Left ventricle myocardium inferior (tissue), 1 donor: ENCODE measurements around the gene GCDH. TPM values are rescaled to one million over a fixed set of nuclear protein-coding genes. Genes with fewer than 3 reads are reported as not detected.

ENCODE experiments used
- DNase-seq: peaks from one replicate; pipeline ENCODE4 v3.0.0-alpha.2; 2020
- H3K27ac ChIP-seq: fragments of 200-600 bp; replicated peaks from 2 replicates; pipeline ENCODE4 v1.8.0; 2021
- H3K27me3 ChIP-seq: fragments of 200-600 bp; 2 replicates; pipeline ENCODE4 v1.8.0; 2021; ENCODE audit warnings: low read depth
- H3K36me3 ChIP-seq: fragments of 200-600 bp; 2 replicates; pipeline ENCODE4 v1.8.0; 2021
- H3K4me1 ChIP-seq: fragments of 200-600 bp; 2 replicates; pipeline ENCODE4 v1.8.0; 2021
- H3K4me3 ChIP-seq: fragments of 200-600 bp; 2 replicates; pipeline ENCODE4 v1.8.0; 2021; ENCODE audit warnings: mild to moderate bottlenecking, moderate library complexity
- H3K9me3 ChIP-seq: fragments of 200-600 bp; replicated peaks from 2 replicates; pipeline ENCODE4 v1.8.0; 2021
- CTCF ChIP-seq: fragments of 200-600 bp; IDR thresholded peaks from 2 replicates; pipeline ENCODE4 v1.8.0; 2021; ENCODE audit warnings: antibody characterized with exemption, mild to moderate bottlenecking, borderline replicate concordance
- intact Hi-C: fragments of 100-400 bp; cut with micrococcal nuclease; formaldehyde crosslinking; loops from one replicate; pipeline ENCODE4 v1.11.0; 2022
- total RNA-seq: library from RNA; stranded (reverse); fragmentation: NEBNext Ultra II Directional; extraction: Animal tissue kit (Norgen Biotek cat#: 25700); gene quantifications from one replicate; pipeline ENCODE4 v1.2.1, GENCODE V29; 2021
- donor health status: DM: no; HTN: yes; CAD: no; lungs with severe emphysema.

GCDH gene
- total RNA-seq, 1 donor from 2014 or later = 41.8 TPM

DNA sequence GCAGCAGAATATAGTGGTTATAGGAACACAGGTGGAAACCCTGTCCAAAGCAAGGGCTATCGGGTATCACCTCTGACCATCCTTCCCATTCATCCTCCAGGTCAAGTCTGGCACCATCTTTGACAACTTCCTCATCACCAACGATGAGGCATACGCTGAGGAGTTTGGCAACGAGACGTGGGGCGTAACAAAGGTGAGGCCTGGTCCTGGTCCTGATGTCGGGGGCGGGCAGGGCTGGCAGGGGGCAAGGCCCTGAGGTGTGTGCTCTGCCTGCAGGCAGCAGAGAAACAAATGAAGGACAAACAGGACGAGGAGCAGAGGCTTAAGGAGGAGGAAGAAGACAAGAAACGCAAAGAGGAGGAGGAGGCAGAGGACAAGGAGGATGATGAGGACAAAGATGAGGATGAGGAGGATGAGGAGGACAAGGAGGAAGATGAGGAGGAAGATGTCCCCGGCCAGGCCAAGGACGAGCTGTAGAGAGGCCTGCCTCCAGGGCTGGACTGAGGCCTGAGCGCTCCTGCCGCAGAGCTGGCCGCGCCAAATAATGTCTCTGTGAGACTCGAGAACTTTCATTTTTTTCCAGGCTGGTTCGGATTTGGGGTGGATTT lies 52.6 kb downstream of the GCDH start:
- Histone ChIP-seq H3K9me3 (no peaks in the 10 kb centered on the region), H3K4me3 (no peak overlapping the region), H3K27ac (no peak overlapping the region), H3K4me1 (peaks cover 90% of the 10 kb centered on the region), H3K36me3 (peaks cover 72% of the 10 kb centered on the region), H3K27me3 (no peaks in the 10 kb centered on the region)
- intact Hi-C loops = no loop called here
- no peak for DNase-seq
- TF ChIP-seq CTCF = no peak

- Histone ChIP-seq H3K27me3 (no peaks in the 10 kb centered on the region), H3K9me3 (no peaks in the 10 kb centered on the region), H3K27ac (no peak overlapping the region), H3K4me1 (peaks cover 85% of the 10 kb centered on the region), H3K36me3 (peaks cover 78% of the 10 kb centered on the region), H3K4me3 (no peak overlapping the region)
- intact Hi-C loops = no loop called here
- DNase-seq = no peak
- TF ChIP-seq CTCF = no peak
Observed at GRCh38 chr19:12944104-12944674, 53.2 kb downstream of the GCDH start.

- no peaks in the 10 kb centered on the region for H3K9me3 ChIP-seq
- DNase-seq = peak; percentile 98
- intact Hi-C loops = no loop called here
- TF ChIP-seq CTCF = no peak
- H3K36me3 ChIP-seq = peaks cover 78% of the 10 kb centered on the region
- H3K27ac ChIP-seq = peak within 1 kb of the TSS; percentile 96
- H3K4me1 ChIP-seq = peaks cover 81% of the 10 kb centered on the region
- H3K4me3 ChIP-seq = peak within 1 kb of the TSS; percentile 98
- H3K27me3 ChIP-seq = no peaks in the 10 kb centered on the region
Observed at GRCh38 chr19:12945479-12946091, 54.6 kb downstream of the GCDH start, which contains the start of gene RAD23A. Gene RAD23A, plus strand, starts transcription at chr19:12945862. Its CDS starts 87 bp downstream, at chr19:12945949.

DNA sequence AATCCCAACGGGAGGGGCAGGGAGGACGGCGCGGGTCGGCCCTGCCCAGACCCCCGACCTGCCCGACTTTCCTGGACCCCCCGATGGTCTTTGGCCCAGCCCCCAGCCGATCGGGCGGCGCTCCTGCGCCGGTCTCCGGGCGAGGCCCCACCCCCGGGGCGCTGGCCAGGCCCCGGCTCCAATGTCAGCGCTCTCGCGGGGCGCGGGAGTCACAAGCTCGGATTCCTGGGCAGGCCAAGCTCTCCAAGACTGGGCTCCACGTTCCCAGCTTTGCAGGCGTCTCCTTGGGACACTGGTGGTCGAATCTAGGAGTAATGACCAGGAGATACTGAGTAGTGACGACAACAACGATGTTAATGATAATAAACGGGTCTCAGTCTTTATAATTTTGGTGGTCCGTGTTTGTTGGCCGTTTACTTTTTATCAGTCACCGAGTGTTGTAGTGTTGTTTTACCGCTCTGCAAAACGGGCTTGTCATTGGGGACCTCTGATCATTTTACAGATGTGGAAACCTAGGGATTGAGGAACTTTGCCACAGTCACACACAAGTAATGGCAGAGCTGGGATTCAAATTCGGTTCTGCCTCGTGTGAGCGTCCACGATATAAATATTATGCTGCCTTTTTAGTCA lies 55.2 kb downstream of the GCDH start:
- intact Hi-C loops = no loop called here
- Histone ChIP-seq H3K4me3 (peak overlapping the region; percentile 98), H3K9me3 (no peaks in the 10 kb centered on the region), H3K36me3 (peaks cover 78% of the 10 kb centered on the region), H3K27ac (peak overlapping the region; percentile 96), H3K27me3 (no peaks in the 10 kb centered on the region), H3K4me1 (peaks cover 75% of the 10 kb centered on the region)
- peak; percentile 62 for DNase-seq
- TF ChIP-seq CTCF = no peak

GRCh38 chr19:12946731-12947496 lies 56.0 kb downstream of the GCDH start:
- Histone ChIP-seq H3K4me1 (peaks cover 73% of the 10 kb centered on the region), H3K36me3 (peaks cover 78% of the 10 kb centered on the region), H3K4me3 (peak overlapping the region; percentile 98), H3K9me3 (no peaks in the 10 kb centered on the region), H3K27me3 (no peaks in the 10 kb centered on the region), H3K27ac (peak overlapping the region; percentile 96)
- no peak for DNase-seq
- intact Hi-C loops = no loop called here
- no peak for TF ChIP-seq CTCF
